HUES64 (cell line): ENCODE results near the gene METRNL.

Experiments
- H3K27ac ChIP-seq: 2 replicates; pipeline ENCODE4 v1.7.0; 2013; ENCODE audit warnings: low read depth, low read length, inconsistent platforms
- H3K27me3 ChIP-seq: 2 replicates; pipeline ENCODE4 v1.6.1; 2013; ENCODE audit warnings: mild to moderate bottlenecking, low read length; ENCODE audit not compliant: insufficient read depth
- H3K36me3 ChIP-seq: 2 replicates; pipeline ENCODE4 v1.6.1; 2013; ENCODE audit warnings: mild to moderate bottlenecking, low read length; ENCODE audit not compliant: insufficient read depth
- H3K4me1 ChIP-seq: 2 replicates; pipeline ENCODE4 v1.6.1; 2013; ENCODE audit warnings: mild to moderate bottlenecking, low read length, moderate library complexity; ENCODE audit not compliant: insufficient read depth
- H3K4me3 ChIP-seq: 2 replicates; pipeline ENCODE4 v1.5.1; 2013; ENCODE audit warnings: mild to moderate bottlenecking, low read length, moderate library complexity
- H3K9ac ChIP-seq: 2 replicates; pipeline ENCODE4 v1.6.1; 2013; ENCODE audit warnings: mild to moderate bottlenecking, low read depth, low read length
- H3K9me3 ChIP-seq: 2 replicates; pipeline ENCODE4 v1.6.1; 2013; ENCODE audit warnings: low read depth, low read length; ENCODE audit not compliant: insufficient read depth
- WGBS: fragments of 150-250, 120-280 bp; methylation state at CpG from one replicate; pipeline ENCODE4 v1.1.7; 2013; ENCODE audit warnings: missing lambda C conversion rate; 5-methylcytosine and 5-hydroxymethylcytosine counted together

METRNL gene

DNA sequence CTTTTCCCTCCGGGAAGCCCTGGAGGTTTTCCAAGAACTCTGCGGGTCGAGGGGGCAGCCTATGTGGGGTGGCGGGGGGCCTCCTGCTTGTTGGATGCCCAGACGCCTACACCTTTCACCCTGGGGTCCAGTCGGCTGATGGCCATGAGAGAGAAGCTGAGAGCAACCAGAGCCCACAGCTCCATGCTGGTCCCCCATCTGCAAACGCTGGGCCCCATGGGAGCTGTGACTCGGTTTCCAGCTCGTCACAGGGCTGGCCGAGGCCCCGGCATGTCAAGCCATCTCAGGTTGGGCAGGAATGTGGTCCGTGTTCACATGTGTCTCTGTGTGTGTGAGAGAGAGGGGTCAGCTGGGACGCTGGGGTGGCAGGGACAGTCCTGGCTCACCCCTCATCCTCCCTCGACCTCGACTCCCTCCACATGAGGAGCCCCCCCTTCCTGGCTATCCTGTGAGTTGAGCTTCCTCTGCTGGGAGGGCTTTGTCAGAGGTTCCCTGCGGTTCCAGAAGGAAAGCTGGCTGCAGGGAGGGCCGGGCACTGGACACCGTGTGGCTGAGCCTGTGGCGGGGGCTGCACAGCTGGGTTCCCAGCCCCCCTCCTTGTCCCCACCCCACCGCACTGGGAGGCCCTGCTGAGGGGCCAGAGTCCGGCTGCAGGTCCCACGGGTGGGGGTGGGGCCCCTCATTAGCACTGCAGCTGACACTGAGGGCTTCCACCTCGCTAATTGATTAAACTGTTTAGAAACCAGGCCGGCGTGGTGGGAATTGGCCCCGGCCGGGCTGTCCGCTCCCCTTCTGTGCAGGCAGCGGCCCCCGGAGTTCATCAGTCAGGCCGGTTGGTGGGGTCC lies 19.1 kb downstream of the METRNL start:
- Histone ChIP-seq H3K4me3 (no peak overlapping the region), H3K9ac (no peak overlapping the region), H3K36me3 (peaks cover 25% of the 10 kb centered on the region), H3K27me3 (no peaks in the 10 kb centered on the region), H3K4me1 (no peaks in the 10 kb centered on the region), H3K27ac (no peak overlapping the region), H3K9me3 (no peaks in the 10 kb centered on the region)
- 76% methylated on average over 30 of the region's 31 CpGs for WGBS

DNA sequence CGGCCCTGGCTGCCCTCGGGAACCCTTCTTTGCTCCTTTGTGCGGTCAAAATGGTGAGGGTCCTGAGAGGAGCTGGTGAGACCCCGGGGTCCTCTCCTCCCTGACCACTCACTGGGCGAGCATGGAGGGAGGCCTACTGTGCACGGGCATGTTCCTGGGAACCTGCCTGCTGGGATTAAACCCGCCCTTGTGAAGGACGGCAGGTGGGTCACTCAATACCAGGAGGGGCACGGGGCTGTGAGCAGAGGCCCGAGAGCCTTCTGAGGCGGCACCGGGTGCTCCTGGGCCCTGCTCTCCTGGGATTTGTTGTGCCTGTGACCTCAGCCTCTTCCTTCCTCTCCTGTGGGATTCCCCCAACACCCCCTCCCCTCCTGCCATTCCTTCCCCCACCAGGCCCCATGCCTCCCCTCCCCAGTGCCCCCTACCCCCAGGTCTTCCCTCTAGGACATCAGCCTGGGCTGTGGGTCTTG lies 19.7 kb downstream of the METRNL start:
- WGBS: 82% methylated on average over 12 of the region's 12 CpGs

DNA sequence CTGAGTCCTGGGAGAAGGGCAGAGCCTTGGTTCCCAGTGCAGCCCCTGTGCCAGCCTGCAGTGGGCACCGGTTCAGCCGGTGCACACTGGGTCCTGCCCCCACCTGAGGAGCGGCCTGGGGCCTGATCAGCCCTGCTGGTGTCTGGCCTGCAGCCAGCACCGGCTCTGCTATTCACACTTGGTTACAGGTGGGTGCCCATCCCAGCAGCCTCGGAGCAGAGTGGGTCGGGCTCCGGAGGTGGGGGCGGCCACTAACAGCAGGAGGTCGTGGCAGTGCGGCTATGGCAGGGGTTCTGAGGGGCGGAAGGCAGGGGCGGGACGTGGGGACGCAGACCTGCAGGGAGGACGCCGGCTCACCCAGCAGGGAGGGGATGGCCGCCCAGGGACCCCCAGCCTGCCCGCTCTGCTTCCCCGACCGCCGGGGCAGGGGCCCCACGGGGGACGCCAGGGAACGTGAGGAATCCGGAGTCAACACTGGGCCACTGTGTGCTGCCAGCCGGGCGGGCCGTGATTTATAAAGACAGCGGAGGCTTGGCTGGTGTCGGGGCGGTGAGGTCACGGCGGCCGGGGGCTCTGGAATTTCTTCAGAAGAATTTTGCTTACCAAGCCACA lies 20.3 kb downstream of the METRNL start:
- WGBS: 32% methylated on average over 34 of the region's 34 CpGs
- no peak overlapping the region for H3K9ac ChIP-seq

More for the DNA sequence above, 19.7 kb downstream of the METRNL start:
- no peaks in the 10 kb centered on the region for H3K27me3 ChIP-seq
- no peak overlapping the region for H3K4me3 ChIP-seq
- H3K4me1 ChIP-seq: no peaks in the 10 kb centered on the region
- H3K9ac ChIP-seq: no peak overlapping the region
- H3K27ac ChIP-seq: no peak overlapping the region
- H3K36me3 ChIP-seq: peaks cover 25% of the 10 kb centered on the region
- no peaks in the 10 kb centered on the region for H3K9me3 ChIP-seq

DNA sequence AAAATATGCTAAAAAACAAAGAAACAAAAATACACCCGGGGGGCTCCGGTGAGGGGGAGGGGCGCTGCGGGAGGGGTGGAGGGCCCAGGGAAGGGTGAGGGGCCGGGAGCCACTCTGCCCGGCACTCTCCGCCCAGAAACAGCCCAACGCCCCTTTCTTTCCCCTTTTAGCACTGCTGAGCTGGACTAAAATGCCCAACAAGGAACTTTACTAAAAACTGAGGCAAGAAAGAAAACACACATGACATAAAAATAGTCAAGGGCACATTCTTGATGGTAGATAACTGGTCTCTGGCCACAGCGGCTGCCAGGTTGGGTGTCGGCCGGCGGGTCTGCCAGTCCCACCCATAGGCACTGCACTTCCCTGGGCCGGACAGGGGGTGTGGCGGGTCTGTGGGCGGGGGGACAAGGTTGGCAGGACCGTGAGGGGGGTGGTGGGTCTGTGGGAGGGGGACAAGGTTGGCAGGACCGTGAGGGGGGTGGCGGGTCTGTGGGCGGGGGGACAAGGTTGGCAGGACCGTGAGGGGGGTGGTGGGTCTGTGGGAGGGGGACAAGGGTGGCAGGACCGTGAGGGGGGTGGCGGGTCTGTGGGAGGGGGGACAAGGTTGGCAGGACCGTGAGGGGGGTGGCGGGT lies 20.9 kb downstream of the METRNL start:
- 70% methylated on average over 17 of the region's 24 CpGs for WGBS
- no peaks in the 10 kb centered on the region for H3K4me1 ChIP-seq
- peaks cover 14% of the 10 kb centered on the region; the same call in 1 of the 2 replicates for H3K36me3 ChIP-seq
- no peaks in the 10 kb centered on the region for H3K9me3 ChIP-seq
- no peak overlapping the region for H3K27ac ChIP-seq
- no peak overlapping the region for H3K9ac ChIP-seq
- H3K27me3 ChIP-seq: no peaks in the 10 kb centered on the region
- H3K4me3 ChIP-seq: no peak overlapping the region

More for the DNA sequence above, 20.3 kb downstream of the METRNL start:
- Histone ChIP-seq H3K27me3 (no peaks in the 10 kb centered on the region), H3K9me3 (no peaks in the 10 kb centered on the region), H3K4me3 (no peak overlapping the region), H3K36me3 (peaks cover 20% of the 10 kb centered on the region), H3K4me1 (no peaks in the 10 kb centered on the region), H3K27ac (no peak overlapping the region)

DNA sequence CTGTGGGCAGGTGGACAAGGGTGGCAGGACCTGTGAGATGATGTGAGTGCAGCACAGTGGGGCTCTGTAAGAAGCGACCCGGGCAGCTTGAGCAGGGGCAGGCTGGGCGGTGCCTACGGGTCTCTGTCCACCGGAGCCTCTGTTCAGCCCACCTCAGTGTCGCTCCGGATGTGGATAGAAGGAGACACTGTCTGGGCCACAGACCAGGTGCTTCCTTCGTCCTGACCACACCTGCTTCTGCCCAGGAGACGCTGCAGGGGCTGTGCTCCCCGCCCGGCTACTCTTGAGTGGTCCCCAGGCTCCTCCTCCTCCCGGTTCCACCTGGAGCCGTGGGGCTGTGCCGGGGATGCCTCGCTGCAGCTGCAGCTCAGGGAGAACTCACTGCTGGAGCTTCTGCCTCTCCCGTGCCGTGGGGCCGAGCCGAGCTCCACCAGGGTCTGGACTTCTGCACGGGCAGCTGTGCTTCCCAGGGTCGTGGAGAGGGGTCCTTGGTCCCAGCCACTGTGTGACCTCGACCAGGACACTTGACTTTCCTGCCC lies 21.5 kb downstream of the METRNL start:
- 81% methylated on average over 22 of the region's 22 CpGs for WGBS
- Histone ChIP-seq H3K36me3 (peaks cover 8% of the 10 kb centered on the region; the same call in 1 of the 2 replicates), H3K27me3 (no peaks in the 10 kb centered on the region), H3K4me1 (no peaks in the 10 kb centered on the region), H3K9ac (no peak overlapping the region), H3K9me3 (no peaks in the 10 kb centered on the region), H3K4me3 (no peak overlapping the region), H3K27ac (no peak overlapping the region)

DNA sequence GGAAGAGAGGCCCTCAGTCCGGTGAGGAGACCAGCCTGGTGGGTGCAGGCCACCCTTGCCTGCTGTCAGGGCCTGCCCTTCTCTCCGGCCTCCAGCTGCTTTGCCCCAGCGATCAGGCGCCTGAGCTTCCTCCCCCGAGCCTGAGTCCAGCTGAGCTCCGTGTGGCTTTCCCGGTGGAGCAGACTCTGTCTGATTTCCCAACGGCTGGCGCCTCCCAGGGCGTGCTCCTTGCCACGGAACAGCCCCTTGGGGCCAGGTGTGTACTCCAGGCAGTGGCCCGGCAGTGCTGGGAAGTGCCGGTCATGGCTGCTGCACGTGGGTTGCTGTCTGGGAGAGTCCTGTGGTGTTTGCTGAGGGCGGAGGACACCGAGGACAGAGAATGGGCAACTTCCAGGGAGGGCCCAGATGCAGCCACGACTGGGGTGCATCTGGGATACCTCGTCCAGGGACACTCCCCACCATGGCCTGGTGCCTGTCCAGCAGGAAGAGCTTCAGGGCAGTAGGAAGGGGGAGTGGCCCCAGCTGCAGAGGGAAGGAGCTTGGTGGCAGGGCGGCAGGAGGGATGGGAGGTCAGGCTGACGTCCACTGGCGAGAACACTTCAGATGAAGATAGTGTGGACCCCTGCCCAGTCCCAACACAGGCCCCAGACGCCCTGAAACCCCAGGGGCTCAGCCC lies 22.5 kb downstream of the METRNL start:
- H3K36me3 ChIP-seq: no peaks in the 10 kb centered on the region
- H3K27me3 ChIP-seq: no peaks in the 10 kb centered on the region
- H3K4me3 ChIP-seq: no peak overlapping the region
- H3K9ac ChIP-seq: no peak overlapping the region
- no peak overlapping the region for H3K27ac ChIP-seq
- H3K9me3 ChIP-seq: no peaks in the 10 kb centered on the region
- H3K4me1 ChIP-seq: no peaks in the 10 kb centered on the region
- WGBS: 86% methylated on average over 22 of the region's 22 CpGs

DNA sequence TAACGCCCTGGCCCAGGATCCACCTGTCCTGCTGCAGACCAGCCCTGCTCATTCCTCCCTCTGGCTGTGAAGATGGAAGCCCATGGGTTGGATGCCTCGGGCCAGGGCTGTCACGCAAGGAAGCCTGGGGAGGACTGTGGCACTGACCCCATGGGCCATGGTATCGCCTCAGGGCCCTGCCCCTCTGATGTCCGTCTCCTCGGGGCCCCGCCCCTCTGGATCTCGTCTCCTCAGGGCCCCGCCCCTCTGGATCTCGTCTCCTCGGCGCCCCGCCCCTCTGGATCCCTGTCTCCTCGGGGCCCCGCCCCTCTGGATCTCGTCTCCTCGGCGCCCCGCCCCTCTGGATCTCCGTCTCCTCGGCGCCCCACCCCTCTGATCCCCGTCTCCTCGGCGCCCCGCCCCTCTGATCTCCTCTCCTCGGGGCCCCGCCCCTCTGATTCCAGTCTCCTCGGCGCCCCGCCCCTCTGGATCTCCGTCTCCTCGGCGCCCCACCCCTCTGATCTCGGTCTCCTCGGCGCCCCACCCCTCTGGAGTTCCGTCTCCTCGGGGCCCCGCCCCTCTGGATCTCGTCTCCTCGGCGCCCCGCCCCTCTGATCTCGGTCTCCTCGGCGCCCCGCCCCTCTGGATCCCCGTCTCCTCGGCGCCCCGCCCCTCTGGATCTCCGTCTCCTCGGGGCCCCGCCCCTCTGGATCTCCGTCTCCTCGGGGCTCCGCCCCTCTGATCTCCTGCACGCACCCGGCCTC lies 24.0 kb downstream of the METRNL start:
- H3K36me3 ChIP-seq: no peaks in the 10 kb centered on the region
- no peaks in the 10 kb centered on the region for H3K4me1 ChIP-seq
- no peak overlapping the region for H3K4me3 ChIP-seq
- 93% methylated on average over 36 of the region's 60 CpGs for WGBS
- no peaks in the 10 kb centered on the region for H3K27me3 ChIP-seq
- no peak overlapping the region for H3K27ac ChIP-seq
- H3K9me3 ChIP-seq: no peaks in the 10 kb centered on the region
- H3K9ac ChIP-seq: no peak overlapping the region

DNA sequence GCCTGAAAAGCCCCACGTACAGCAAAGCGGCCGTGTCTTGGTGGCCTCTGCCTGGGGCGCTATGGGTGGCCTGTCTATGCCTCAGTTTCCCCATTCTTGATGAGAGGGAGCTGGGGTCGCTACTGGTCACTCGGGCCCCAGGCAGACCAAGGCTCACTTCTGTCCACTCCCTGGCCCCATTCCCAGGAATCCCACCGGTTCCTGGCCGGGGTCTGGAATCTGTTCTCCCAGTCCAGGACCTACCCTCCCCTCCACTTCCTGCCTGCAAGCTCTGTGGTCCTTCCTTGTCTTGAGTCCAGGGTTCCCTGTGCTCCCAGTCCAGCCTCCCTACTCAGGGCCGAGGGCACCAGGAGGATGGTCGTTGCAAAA lies 24.5 kb downstream of the METRNL start:
- no peaks in the 10 kb centered on the region for H3K4me1 ChIP-seq
- H3K9me3 ChIP-seq: no peaks in the 10 kb centered on the region
- H3K27me3 ChIP-seq: no peaks in the 10 kb centered on the region
- no peak overlapping the region for H3K4me3 ChIP-seq
- H3K36me3 ChIP-seq: no peaks in the 10 kb centered on the region
- H3K27ac ChIP-seq: no peak overlapping the region
- no peak overlapping the region for H3K9ac ChIP-seq
- 94% methylated on average over 10 of the region's 10 CpGs for WGBS

DNA sequence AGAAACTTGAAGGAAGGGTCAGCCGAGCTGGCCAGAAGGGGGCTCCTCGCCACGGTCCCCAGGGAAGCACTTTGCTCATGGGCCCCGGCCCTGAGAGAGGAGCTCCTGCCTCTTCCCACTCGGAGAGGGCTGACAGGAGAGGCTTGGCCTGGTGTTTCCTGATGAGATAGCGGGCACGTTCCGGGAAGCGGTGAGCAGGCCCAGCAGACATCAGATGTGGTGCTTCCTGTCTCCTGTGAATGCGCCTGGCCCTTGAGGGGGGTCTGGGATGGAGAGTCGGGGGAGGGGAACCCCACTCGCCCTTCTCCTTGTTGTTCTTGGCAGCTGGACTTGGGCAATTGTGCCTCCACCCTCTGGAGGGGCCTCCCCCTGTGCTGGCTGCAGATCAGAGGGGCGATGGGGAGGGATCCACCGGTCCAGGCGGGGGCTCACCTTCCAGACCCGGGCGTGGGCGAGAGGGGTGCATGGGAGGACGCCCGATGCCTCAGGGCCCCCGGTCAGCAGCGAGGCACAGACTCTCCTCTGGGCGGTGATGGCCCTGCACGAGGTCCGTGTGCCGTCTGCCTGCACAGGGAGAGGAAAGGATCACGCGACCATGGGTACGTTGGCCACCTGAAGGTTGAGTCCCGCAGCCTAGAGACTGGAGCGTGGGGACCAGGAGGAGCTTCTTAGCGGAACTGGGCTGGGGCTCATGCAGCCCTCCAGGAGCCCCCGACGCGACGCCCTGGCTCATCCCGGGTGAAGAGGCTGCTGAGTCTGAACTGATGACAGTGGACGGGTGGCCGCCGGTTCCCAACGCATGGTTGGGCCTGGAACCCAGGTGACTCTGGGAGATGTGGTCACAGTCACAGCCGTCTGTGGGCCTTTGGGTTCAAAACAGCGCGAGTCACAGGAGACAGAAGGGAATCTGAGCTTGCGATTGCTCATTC lies 25.4 kb downstream of the METRNL start:
- Histone ChIP-seq H3K27me3 (no peaks in the 10 kb centered on the region), H3K36me3 (no peaks in the 10 kb centered on the region), H3K4me3 (no peak overlapping the region), H3K27ac (no peak overlapping the region), H3K9me3 (no peaks in the 10 kb centered on the region), H3K4me1 (no peaks in the 10 kb centered on the region), H3K9ac (no peak overlapping the region)
- WGBS: 90% methylated on average over 45 of the region's 45 CpGs

DNA sequence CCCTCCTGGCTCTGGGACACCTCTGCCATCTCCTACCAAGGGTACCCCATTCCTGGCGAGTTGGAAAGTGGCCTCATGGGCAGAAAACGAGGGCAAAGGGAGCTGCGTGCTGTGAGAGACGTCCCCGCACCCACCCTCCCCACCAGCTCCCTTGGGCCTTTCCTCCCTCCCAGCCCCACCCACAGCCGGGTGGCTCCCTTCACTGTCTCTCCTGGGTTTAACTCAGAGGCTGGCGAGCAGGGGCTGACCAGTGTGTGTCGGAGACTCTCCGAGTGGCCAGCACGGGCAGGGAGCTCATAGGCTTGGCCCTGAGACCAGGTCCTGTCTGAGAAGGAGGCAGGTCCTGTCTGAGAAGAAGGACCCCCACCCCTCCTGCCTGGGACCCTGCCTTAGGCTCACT lies 26.1 kb downstream of the METRNL start:
- no peak overlapping the region for H3K27ac ChIP-seq
- H3K27me3 ChIP-seq: no peaks in the 10 kb centered on the region
- no peak overlapping the region for H3K4me3 ChIP-seq
- H3K4me1 ChIP-seq: no peaks in the 10 kb centered on the region
- 84% methylated on average over 9 of the region's 10 CpGs for WGBS
- no peaks in the 10 kb centered on the region for H3K36me3 ChIP-seq
- H3K9me3 ChIP-seq: no peaks in the 10 kb centered on the region
- H3K9ac ChIP-seq: no peak overlapping the region
